Activated T-helper 1 cell treated with anti-CD3 and anti-CD28 coated beads, Interleukin-12 subunit alpha, Interleukin-12 subunit beta, Interleukin-2, Interleukin-4 antibody, amounts not matched to agents 30 ng/mL and 10 ng/mL and 1 ng/mL, durations not matched to agents 14 hours and 24 hours and 36 hours (primary cell): Measurements from ENCODE around the gene TBC1D22A. TPM values are rescaled to one million over a fixed set of nuclear protein-coding genes. Genes with fewer than 3 reads are reported as not detected.

Experiments used
- DNase-seq: peaks from one replicate; pipeline ENCODE4 v3.0.0; 2021; ENCODE audit warnings: low spot score
- H3K27ac Mint-ChIP-seq: one replicate; pipeline ENCODE4 v1.8.0; 2021; ENCODE audit warnings: mild to moderate bottlenecking, mixed read lengths
- H3K27me3 Mint-ChIP-seq: one replicate; pipeline ENCODE4 v1.8.0; 2022; ENCODE audit warnings: mild to moderate bottlenecking, moderate library complexity, mixed read lengths; ENCODE audit not compliant: insufficient read depth
- H3K36me3 Mint-ChIP-seq: one replicate; pipeline ENCODE4 v1.8.0; 2021; ENCODE audit warnings: low read depth, mixed read lengths
- H3K4me1 Mint-ChIP-seq: one replicate; pipeline ENCODE4 v1.8.0; 2021; ENCODE audit warnings: low read depth, mixed read lengths
- H3K4me3 Mint-ChIP-seq: one replicate; pipeline ENCODE4 v1.8.0; 2021; ENCODE audit warnings: mild to moderate bottlenecking, moderate library complexity, mixed read lengths
- H3K9me3 Mint-ChIP-seq: one replicate; pipeline ENCODE4 v1.8.0; 2021; ENCODE audit warnings: mixed read lengths
- intact Hi-C: fragments of 100-400 bp; cut with micrococcal nuclease; formaldehyde crosslinking; loops from one replicate; pipeline ENCODE4 v1.15.1; 2024
- total RNA-seq: library from RNA; stranded (reverse); gene quantifications from 2 replicates; pipeline ENCODE4 v1.2.3, GENCODE V29; 2022

Gene TBC1D22A
- total RNA-seq, 1 donor from 2014 or later: 42.4 TPM

DNA sequence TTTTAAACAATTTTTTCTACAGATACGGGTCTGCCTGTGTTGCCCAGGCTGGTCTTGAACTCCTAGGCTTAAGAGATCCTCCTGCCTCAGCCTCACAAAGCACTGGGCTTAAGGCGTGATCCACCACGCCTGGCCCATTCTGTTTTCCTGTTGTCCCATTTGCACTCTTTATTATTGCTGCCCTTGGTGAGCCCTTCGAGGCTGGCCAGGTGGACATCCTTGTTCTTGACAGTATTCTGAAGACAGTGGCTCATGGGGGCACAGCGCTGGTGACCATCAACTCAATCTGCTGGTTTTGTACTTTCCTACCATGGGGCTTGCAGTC lies 35.6 kb downstream of the TBC1D22A start:
- H3K27ac Mint-ChIP-seq: no peak overlapping the region
- H3K4me1 Mint-ChIP-seq: peaks cover 15% of the 10 kb centered on the region

DNA sequence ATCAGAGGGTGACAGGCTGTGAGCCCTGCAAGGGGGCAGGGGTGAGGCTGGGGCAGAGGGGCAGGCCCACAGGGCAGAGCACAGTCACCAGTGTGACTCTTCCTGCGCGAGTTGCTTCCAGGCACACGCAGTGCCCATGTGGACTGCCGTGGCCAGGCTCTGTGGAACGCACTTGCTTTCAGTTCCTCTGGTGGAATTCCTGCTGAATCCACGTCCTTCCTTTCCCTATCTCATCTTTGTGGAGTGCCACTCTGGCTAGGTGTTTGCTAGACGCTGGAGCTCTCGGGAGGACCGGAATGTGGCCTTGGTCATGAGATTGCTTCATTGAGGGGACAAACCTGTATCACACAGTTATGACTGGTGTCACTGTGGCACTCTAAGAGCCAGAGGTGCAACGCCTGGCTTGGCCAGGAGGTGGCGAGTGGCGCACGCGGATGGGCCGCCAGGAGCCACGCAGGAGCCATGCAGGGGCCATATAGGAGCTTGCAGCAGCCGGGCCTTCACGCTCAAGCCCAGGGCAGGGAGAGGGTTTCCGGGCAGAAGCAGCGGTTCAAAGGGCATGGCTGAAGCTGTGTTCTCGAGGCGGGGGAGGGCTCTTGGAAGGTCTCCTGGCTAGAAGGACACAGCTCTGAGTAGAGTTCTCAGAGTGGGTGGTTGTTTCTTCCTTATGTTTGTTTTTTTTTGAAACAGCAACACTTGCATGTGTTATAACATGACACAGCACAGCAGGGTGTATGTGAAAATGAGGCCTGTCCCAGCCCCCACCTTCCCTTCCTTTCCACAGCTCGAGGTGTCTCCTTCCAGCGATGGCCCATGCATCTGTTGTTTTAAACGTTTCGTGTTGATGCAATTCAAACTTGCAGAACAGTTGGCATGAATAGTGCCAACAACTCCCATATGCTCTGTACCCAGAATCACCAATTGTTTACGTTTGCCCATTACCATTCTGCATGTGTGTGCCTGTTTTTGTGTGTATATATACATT lies 36.2 kb downstream of the TBC1D22A start:
- intact Hi-C loops: loop anchor here (2.0 kb wide), 1 partner anchor 36 kb away; the partner anchor contains the start of gene TBC1D22A
- Mint-ChIP-seq H3K27me3 (no peaks in the 10 kb centered on the region), H3K36me3 (peaks cover 37% of the 10 kb centered on the region), H3K4me1 (peaks cover 21% of the 10 kb centered on the region), H3K27ac (peak overlapping the region; percentile 82), H3K9me3 (no peaks in the 10 kb centered on the region), H3K4me3 (no peak overlapping the region)
- peak; percentile 65 for DNase-seq

More for the DNA sequence above, 35.6 kb downstream of the TBC1D22A start:
- H3K9me3 Mint-ChIP-seq: no peaks in the 10 kb centered on the region
- no peak for DNase-seq
- no peaks in the 10 kb centered on the region for H3K27me3 Mint-ChIP-seq
- H3K4me3 Mint-ChIP-seq: no peak overlapping the region
- H3K36me3 Mint-ChIP-seq: peaks cover 34% of the 10 kb centered on the region
- intact Hi-C loops: loop anchor here (2.0 kb wide), 1 partner anchor 35 kb away; the partner anchor contains the start of gene TBC1D22A

DNA sequence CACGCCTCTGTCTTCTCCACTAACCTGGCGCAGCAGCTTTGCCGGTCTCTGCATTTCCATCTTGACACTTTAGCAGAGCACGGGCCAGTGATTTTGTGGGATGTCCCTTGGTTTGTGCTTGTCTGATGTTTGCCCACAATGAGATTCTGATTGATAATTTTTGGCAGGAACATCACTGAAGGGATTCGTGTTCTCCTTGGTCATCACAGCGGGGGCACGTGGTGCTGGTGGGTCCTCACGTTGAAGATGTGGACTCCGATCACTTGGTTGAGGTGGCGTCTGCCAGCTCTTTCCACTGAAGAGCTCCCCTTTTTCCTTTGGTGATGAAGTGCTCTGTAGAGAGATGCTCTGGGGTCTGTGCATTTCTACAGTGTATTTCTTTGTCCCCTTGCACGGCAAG lies 37.2 kb downstream of the TBC1D22A start:
- Mint-ChIP-seq H3K27ac (no peak overlapping the region), H3K4me3 (no peak overlapping the region), H3K4me1 (peaks cover 30% of the 10 kb centered on the region), H3K9me3 (no peaks in the 10 kb centered on the region), H3K36me3 (peaks cover 34% of the 10 kb centered on the region), H3K27me3 (no peaks in the 10 kb centered on the region)
- DNase-seq: no peak
- intact Hi-C loops: loop anchor here (2.0 to 5.0 kb wide), 2 partner anchors 37 to 237 kb away; partner anchors contain the start of gene TBC1D22A

DNA sequence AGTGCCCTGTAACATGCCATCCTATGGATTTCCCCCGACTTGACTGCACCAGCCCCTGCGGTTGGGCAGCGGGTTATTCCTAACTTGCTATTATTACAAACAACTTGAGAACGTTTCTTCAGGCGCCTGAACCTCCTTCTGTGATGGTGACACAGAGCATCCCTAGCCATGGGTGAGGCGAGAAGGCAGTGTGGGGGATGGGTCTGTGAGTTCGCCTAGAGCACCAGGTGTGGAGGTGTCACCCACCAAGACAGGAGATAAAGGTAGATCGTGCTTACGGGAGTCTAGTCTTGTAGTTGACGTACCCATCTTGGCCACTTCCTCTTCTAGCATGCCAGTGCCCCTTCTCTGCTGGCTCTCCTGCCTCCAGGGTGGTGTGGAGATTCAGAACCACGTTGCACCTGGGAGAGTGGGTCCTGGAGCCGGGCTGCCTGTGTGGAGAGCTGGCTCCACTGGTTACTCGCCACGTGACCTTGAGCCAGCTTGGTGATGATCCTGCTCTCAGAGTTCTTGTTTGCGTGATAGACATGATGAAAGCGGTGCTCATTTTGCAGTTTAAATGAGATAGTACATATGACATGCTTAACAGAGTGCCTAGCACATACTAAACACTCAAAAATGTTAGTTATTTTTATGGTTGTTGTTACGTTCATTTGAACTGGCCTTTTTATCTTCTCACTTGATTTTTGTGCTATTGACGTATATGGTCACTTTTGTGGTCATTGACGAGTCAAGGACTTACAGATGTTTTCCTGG lies 37.8 kb downstream of the TBC1D22A start:
- intact Hi-C loops: loop anchor here (5.0 kb wide), 1 partner anchor 238 kb away; no protein-coding TSS in a partner anchor
- DNase-seq: no peak
- H3K4me1 Mint-ChIP-seq: peaks cover 30% of the 10 kb centered on the region
- H3K27ac Mint-ChIP-seq: no peak overlapping the region
- H3K36me3 Mint-ChIP-seq: peaks cover 37% of the 10 kb centered on the region
- H3K9me3 Mint-ChIP-seq: no peaks in the 10 kb centered on the region
- H3K27me3 Mint-ChIP-seq: no peaks in the 10 kb centered on the region
- H3K4me3 Mint-ChIP-seq: no peak overlapping the region

DNA sequence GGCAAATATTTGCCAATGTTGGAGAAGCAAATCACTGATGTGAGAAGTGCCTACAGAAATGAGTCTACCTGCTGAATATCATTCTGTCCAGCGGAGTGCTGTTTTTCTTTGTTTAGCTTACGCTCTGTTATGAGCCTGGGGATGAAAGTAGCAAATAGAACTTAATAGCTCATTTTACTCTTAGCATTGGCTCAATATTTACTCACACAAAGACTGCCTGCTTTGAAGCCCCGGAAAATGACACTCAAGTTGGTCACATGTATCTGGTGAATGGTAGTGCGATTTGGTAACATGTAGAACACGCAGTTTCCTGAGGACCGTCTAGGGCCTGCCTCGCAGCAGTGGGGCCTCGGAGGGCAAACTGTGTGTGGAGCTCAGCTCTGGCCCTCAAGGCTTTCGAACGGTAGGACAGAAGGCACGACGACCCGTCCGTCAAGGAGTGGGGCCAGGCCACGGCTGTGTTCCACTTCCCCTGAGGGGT lies 38.9 kb downstream of the TBC1D22A start:
- Mint-ChIP-seq H3K27ac (no peak overlapping the region), H3K27me3 (no peaks in the 10 kb centered on the region), H3K36me3 (peaks cover 37% of the 10 kb centered on the region), H3K4me1 (peaks cover 35% of the 10 kb centered on the region), H3K9me3 (no peaks in the 10 kb centered on the region), H3K4me3 (no peak overlapping the region)
- DNase-seq: no peak
- intact Hi-C loops: loop anchor here (5.0 kb wide), 1 partner anchor 239 kb away; no protein-coding TSS in a partner anchor

DNA sequence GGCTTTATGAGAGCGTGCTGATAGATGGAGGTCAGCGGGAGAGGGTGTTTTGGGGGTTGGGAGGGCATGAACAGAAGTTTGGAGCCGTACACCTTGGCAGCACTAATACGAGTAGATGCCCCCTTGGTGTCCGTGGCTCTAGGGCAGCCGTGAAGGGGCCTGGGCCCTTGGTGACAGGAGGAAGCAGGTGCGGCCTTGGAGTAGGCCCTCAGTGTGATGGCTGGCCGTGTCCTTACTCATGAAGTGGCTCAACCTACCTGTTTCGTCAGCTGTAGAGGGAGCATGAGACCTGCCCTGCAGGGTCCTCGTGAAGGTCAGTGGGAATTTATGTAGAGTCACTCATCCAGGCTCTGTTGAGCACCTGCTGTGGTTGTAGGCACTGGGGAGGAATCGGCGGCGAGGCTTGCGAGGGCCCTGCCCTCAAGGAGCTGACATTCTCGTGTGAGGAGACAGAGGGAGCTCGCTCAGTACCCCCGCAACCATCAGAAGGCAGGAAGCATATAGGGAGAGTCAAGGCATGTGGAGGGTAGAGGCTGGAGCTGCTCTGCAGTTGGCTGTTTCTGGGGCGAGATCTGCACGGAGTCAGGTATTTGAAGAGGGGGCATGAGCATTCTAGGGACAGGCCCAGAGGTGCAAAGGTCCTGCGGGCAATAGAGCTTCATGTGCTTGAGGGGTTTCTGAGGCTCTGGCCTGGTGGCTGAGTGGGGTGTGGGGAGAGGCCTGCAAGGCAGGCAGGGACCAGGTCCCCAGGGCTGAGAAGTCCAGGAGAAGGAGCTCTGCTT lies 39.6 kb downstream of the TBC1D22A start:
- H3K36me3 Mint-ChIP-seq: peaks cover 41% of the 10 kb centered on the region
- peaks cover 41% of the 10 kb centered on the region for H3K4me1 Mint-ChIP-seq
- H3K27ac Mint-ChIP-seq: no peak overlapping the region
- intact Hi-C loops: loop anchor here (5.0 kb wide), 1 partner anchor 240 kb away; no protein-coding TSS in a partner anchor
- DNase-seq: no peak
- H3K4me3 Mint-ChIP-seq: no peak overlapping the region
- H3K27me3 Mint-ChIP-seq: no peaks in the 10 kb centered on the region
- no peaks in the 10 kb centered on the region for H3K9me3 Mint-ChIP-seq

DNA sequence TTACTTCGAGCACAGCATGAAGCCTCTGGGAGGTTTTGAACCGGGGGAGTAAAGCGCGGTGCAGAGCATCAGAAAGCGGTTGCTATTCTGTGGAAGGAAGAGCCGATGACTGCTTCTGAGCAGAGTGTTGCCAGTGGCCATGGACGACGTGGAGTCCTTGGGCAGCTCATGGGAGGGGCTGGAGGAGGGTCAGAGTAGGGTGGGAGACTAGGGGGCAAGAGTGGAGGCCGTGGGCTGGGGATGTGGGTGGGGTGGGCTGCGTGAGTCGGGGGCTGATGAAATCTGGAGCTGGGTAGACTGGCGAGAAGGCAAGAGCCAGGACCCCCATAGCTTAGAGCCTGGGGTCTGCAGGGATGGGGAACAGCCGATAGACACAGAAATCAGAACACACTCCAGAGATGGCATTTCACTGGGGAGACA lies 40.2 kb downstream of the TBC1D22A start:
- Mint-ChIP-seq H3K36me3 (peaks cover 47% of the 10 kb centered on the region), H3K4me1 (peaks cover 48% of the 10 kb centered on the region), H3K9me3 (no peaks in the 10 kb centered on the region), H3K27me3 (no peaks in the 10 kb centered on the region), H3K27ac (no peak overlapping the region), H3K4me3 (no peak overlapping the region)
- intact Hi-C loops: loop anchor here (1.0 to 5.0 kb wide), 3 partner anchors 44 to 240 kb away; no protein-coding TSS in a partner anchor
- no peak for DNase-seq

DNA sequence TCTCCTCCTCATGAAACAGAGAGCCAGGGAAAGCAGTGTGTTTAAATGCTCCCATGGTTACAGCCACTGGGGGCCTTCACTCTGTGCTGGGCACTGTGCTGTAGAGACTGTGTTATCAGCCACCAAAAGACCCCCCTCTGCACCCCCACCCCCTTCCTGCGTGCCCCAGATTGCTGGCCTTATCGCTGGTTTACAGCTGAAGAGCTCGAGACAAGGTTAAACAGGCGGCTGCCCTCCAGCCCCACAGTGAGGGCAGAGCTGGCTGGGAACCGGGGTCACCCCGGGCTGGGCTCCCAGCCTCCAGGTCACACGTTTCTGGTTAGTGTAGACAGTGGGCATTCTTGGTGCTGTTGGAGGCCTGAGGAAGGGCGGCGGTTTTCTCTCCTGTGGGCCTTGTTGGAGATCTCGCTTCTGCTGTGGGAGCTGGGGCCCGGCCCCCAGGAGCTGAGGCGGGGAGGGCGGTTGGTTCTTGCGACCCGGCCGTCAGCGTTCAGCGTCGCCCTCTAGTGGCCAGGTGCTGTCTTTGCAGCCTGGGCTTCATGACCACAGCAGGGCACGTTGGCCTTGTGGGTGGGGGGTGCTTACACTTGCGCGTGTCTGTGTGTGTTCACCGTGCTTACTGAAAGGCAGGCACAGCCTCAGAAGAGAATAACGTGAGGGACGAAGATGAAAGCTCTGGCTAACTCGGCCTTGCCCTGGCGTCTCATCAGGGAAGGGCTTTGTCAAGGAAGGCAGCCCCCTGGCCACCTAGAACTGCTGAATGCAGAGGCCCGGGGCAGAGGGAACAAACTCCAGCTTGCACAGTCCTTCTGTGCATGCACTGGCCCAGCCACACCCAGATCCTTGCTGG lies 40.8 kb downstream of the TBC1D22A start:
- H3K27me3 Mint-ChIP-seq: no peaks in the 10 kb centered on the region
- H3K9me3 Mint-ChIP-seq: no peaks in the 10 kb centered on the region
- intact Hi-C loops: loop anchor here (1.0 to 5.0 kb wide), 3 partner anchors 45 to 241 kb away; no protein-coding TSS in a partner anchor
- no peak overlapping the region for H3K4me3 Mint-ChIP-seq
- H3K36me3 Mint-ChIP-seq: peaks cover 46% of the 10 kb centered on the region
- H3K27ac Mint-ChIP-seq: no peak overlapping the region
- DNase-seq: peak; percentile 52
- H3K4me1 Mint-ChIP-seq: peaks cover 48% of the 10 kb centered on the region

DNA sequence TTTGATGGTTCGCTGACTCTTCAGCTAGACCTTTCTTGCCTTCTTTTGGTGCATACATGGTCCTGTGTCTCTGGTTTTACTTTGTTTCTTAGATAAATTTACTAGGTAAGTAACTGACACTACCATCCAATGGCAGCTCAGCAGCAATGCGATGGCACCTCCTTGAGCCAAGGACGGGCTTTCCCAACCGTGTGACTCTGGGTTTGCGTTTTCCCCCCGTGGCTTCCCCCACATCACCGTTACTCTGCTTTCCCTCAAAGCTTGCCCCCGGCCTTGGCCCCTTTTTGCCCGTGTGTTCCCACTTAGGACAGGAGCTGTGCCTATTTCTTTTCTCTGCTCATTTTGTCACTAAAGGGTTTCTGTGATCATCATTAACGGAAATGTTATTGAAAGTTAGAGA lies 41.5 kb downstream of the TBC1D22A start:
- peaks cover 41% of the 10 kb centered on the region for H3K4me1 Mint-ChIP-seq

DNA sequence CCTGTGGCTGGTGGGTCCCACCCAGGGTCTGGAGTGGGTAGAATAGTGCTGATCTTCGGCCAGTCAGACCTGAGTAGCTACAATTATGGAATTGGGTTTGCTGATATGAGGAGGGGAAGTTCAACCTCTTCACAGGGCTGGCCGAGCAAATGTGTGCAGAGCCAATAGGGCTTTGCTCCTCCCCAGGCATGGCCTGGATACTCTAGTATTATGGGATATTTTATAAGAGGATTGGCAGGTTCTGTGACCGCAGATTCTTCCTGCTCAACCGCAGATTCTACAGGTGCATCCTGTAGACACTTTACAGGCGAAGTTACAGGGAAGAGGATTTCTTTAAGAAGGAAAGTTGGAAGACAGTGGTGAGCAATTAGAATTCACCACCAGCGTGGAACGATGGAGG lies 44.3 kb downstream of the TBC1D22A start:
- intact Hi-C loops: no loop called here
- Mint-ChIP-seq H3K36me3 (peaks cover 25% of the 10 kb centered on the region), H3K27me3 (no peaks in the 10 kb centered on the region), H3K9me3 (no peaks in the 10 kb centered on the region), H3K4me3 (no peak overlapping the region), H3K4me1 (peaks cover 37% of the 10 kb centered on the region), H3K27ac (peak overlapping the region; percentile 9)
- no peak for DNase-seq

More for the DNA sequence above, 41.5 kb downstream of the TBC1D22A start:
- intact Hi-C loops: loop anchor here (1.0 to 5.0 kb wide), 3 partner anchors 46 to 242 kb away; no protein-coding TSS in a partner anchor
- H3K27ac Mint-ChIP-seq: no peak overlapping the region
- H3K27me3 Mint-ChIP-seq: no peaks in the 10 kb centered on the region
- no peaks in the 10 kb centered on the region for H3K9me3 Mint-ChIP-seq
- H3K4me3 Mint-ChIP-seq: no peak overlapping the region
- no peak for DNase-seq
- H3K36me3 Mint-ChIP-seq: peaks cover 44% of the 10 kb centered on the region

DNA sequence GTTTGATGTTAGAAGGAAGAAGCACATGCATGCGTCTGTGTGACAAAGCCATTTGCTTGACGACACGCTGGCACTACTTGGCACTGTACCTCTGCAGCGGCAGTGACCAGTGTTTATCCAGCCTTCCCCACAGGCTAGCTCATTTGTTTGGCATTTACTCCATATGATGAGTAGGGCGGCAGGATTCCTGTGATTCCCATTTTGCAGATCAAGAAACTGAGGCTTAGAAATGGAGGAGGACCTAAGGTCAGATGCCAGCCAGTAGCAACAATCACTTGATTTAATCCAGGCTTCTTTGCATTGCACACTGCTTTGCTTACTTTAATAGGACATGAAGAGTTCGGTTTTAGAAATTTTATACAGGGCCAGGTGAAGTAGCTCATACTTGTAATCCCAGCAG lies 45.0 kb downstream of the TBC1D22A start:
- peaks cover 21% of the 10 kb centered on the region for H3K36me3 Mint-ChIP-seq
- peaks cover 37% of the 10 kb centered on the region for H3K4me1 Mint-ChIP-seq
- intact Hi-C loops: no loop called here
- H3K9me3 Mint-ChIP-seq: no peaks in the 10 kb centered on the region
- H3K27ac Mint-ChIP-seq: no peak overlapping the region
- no peaks in the 10 kb centered on the region for H3K27me3 Mint-ChIP-seq
- DNase-seq: no peak
- H3K4me3 Mint-ChIP-seq: no peak overlapping the region
